ENCODE data around the gene UBQLN1. TPM values are rescaled to one million over a fixed set of nuclear protein-coding genes. Genes with fewer than 3 reads are reported as not detected.

Gene UBQLN1
- total and polyA plus RNA-seq, 2 donors (not counting 3 experiments of a cell fraction or from before 2014, with no cell fraction given) = 66.1 to 110 TPM

- Histone ChIP-seq H3K4me3 (replicated peaks in 1 of 3; ENCODE audit: insufficient read depth in 1 of 3, low read depth in 1 of 3, low read length in 3 of 3) (no peak overlapping the region), H3K9me1 (replicated peaks; ENCODE audit: control insufficient read depth, extremely low read depth, insufficient read depth, low read length) (no peaks in the 10 kb centered on the region), H3K27ac (ENCODE audit: insufficient read depth, low read depth, low read length) (no peak overlapping the region), H3K4me1 (ENCODE audit: control insufficient read depth, extremely low read depth, insufficient read depth, low read length) (no peaks in the 10 kb centered on the region), H2AFZ (ENCODE audit: low read depth, low read length) (no peak overlapping the region), H3K9me3 (replicated peaks; ENCODE audit: control insufficient read depth, insufficient read depth, low read length) (no peaks in the 10 kb centered on the region), H3K4me2 (ENCODE audit: insufficient read depth, low read length) (no peak overlapping the region), H3K36me3 (ENCODE audit: control insufficient read depth in 2 of 2, extremely low read depth in 1 of 2, insufficient read depth in 2 of 2, low read length in 2 of 2) (no peaks in the 10 kb centered on the region), H3K9ac (replicated peaks; ENCODE audit: extremely low read depth, insufficient read depth, low read length) (no peak overlapping the region), H3K79me2 (ENCODE audit: control insufficient read depth, insufficient read depth, low read length) (no peaks in the 10 kb centered on the region), H4K20me1 (replicated peaks; ENCODE audit: control insufficient read depth, extremely low read depth, insufficient read depth, low read length) (no peaks in the 10 kb centered on the region), H3K27me3 (ENCODE audit: control insufficient read depth in 2 of 2, insufficient read depth in 2 of 2, low read length in 2 of 2) (peaks cover 0 to 1% of the 10 kb centered on the region in 2 experiments)
- dilution Hi-C loops (cut with MboI; ENCODE audit: extremely low pct_ligation_motif_present, low sequenced_read_pairs) = no loop called here
- DNase-seq (ENCODE audit: low read depth, low spot score) (no peak), FAIRE-seq (no peak)
- intact Hi-C loops (cut with micrococcal nuclease) = no loop called here
- POLR2A ChIA-PET = no interaction called here
- no TSS peak for BruUV-seq (replicated peaks)
- TF ChIP-seq FOS (IDR thresholded peaks at IDR 0.05; ENCODE audit: borderline replicate concordance, insufficient read depth, low read length) (no peak), CTCF (IDR thresholded peaks at IDR 0.05; ENCODE audit: extremely low read depth in 1 of 2, insufficient read depth in 1 of 2, low read depth in 1 of 2, low read length in 2 of 2) (no peak), POLR2AphosphoS5 (IDR thresholded peaks at IDR 0.05; ENCODE audit: insufficient read depth, low read depth, low read length) (no peak), GATA2 (IDR thresholded peaks at IDR 0.05; ENCODE audit: insufficient read depth, insufficient read length, low read depth, low read length) (no peak), MYC (IDR thresholded peaks at IDR 0.05; ENCODE audit: low read depth, low read length) (no peak), MAX (IDR thresholded peaks at IDR 0.05; ENCODE audit: insufficient read depth, insufficient read length) (no peak), JUN (IDR thresholded peaks at IDR 0.05; ENCODE audit: borderline replicate concordance, insufficient read depth, insufficient read length, low read depth) (no peak), EZH2 (IDR thresholded peaks at IDR 0.05; ENCODE audit: borderline replicate concordance, low read depth, low read length, severe bottlenecking) (no peak), POLR2A (IDR thresholded peaks at IDR 0.05; ENCODE audit: low read depth, low read length) (no peak)
- CTCF ChIA-PET = interaction anchor here (1.3 to 2.5 kb wide), 2 partner anchors 95 to 496 kb away, joined by 3 to 16 read pairs; no protein-coding TSS in a partner anchor
Observed at GRCh38 chr9:83715794-83716193, 8.0 kb upstream of the UBQLN1 start.
